ENCODE results near the gene TTBK1.

Gene TTBK1

DNA sequence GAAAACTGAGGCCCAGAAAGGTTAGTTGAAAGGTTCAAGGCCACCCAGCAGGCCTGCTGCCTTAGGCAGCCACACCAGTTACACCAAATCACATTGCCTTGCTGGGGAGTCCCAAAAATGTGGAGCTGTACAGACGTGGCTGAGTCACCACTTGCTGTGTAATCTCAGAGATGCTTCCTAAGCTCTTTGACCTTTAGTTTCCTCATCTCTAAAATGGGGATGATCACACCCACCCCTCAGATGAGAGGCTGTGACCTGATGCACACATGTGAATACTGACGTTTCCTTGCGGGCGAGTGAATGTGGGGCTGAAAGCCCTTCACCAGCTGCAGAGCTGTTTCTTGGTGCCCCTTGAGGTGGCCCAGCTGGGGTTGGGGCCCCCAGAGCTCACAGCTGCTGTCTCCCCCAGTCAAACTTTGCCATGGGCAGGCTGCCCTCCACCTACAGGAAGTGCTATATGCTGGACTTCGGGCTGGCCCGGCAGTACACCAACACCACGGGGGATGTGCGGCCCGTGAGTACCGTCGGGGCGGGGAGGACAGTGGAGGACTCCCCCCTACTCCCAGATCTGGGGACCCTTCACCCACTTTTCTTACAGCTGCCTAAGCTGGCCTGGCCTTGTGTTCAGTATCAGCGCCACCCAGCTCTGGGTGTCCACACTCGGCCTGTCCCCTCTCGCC lies 11.0 kb downstream of the TTBK1 start:
- no peak for DNase-seq (ENCODE audit: low read depth in 1 of 2, low spot score in 1 of 2)

DNA sequence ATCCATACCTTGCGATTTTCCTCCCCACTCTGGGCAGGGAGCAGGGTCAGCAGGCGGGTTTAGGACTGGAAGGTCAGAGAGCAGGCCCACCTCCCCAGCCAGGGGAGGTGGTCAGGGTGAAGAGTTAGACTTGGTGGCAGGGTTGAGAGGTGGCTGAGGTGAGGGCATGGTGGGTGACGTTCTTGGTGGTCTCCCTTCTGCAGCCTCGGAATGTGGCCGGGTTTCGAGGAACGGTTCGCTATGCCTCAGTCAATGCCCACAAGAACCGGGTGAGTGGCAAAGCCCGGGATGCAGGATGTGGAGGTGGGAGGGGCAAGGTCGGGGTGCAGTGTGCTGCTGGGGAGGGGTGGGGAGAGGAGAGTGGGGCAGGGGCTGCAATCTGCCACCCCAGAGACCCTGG lies 11.6 kb downstream of the TTBK1 start:
- DNase-seq (ENCODE audit: low read depth in 1 of 2, low spot score in 1 of 2), result no peak

DNA sequence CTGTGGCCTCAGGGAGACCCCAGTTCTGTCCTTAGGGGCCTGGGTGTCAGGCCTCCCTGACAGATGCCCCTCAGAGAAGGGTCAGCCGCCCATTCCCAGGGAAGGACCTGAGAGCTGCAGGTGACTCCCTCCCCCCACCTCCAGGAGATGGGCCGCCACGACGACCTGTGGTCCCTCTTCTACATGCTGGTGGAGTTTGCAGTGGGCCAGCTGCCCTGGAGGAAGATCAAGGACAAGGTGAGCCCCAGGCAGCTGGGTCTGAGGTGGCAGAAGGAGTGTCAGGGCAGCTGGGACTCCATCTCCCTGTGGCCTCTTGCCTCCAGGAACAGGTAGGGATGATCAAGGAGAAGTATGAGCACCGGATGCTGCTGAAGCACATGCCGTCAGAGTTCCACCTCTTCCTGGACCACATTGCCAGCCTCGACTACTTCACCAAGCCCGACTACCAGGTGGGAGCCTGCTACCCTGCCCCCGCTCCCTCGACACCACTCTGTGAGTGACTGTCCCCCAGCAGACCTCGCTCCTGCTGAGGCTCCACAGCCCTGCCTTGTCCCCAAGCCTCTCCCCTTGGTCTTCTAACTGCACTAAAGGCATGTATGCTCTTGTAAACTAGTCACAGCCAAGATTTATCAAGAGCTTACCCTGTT lies 12.2 kb downstream of the TTBK1 start:
- DNase-seq (ENCODE audit: low read depth in 1 of 2, low spot score in 1 of 2), result no peak

DNA sequence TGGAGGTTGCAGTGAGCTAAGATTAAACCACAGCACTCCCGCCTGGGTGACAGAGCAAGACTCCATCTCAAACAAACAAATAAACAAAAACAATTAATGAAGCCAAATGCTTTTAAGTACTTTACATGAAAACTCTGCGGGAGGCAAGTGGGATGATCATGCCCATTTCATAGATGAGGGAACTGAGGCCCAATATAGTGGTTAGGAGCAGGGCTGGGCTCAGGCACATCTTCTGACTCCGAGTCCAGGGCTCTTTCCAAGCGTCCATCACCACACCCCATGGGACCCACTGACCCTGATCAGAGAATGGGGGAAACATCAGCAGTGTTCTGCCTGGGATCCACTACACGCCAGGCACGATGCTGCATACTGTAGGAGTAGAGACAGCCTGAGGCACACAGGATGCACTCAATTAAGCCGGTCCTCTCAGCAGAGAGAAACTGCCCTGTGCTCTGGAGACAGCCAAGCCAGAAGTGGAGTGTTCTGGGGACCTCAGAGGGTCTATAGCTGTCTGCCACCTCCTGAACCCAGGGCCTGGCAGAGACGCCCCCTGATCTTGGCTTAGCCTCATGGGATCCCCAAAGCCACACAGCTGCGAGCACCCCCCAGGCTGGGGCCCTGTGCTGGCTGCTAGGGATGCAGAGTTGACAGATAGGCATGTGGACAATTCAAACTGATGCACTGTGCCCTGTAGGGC lies 13.5 kb downstream of the TTBK1 start:
- no peak for DNase-seq (ENCODE audit: low read depth in 1 of 2, low spot score in 1 of 2)

DNA sequence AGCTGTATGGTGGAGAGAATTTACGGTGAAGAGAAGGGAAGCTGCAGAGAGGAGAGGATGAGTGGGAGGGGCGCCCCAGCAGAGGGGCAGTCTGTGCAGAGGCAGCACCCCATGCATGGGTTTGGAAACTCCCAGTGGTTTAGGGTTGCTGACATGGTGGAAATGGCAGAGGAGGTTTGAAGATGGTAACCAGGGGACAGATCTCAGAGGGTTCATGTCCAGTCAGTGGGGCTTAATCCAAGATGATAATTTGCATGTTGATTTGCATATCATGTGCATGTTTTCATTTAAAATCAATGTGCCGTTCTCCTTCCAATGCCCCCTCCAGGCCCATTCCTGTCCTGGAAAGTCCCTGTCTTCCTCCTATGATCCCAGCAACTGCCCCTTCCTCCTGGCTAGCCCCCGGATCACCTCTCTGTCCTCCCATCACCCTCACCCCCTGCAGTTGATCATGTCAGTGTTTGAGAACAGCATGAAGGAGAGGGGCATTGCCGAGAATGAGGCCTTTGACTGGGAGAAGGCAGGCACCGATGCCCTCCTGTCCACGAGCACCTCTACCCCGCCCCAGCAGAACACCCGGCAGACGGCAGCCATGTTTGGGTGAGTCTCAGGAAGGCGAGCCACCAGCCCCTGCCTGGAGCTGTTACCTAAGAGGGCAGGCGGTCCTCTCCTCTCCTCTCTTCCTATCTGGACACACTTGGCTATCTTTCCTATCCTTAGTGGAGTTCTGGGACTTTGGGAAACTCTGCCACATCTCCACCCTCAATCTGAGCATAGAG lies 14.3 kb downstream of the TTBK1 start:
- DNase-seq (ENCODE audit: low read depth in 1 of 2, low spot score in 1 of 2), result no peak

DNA sequence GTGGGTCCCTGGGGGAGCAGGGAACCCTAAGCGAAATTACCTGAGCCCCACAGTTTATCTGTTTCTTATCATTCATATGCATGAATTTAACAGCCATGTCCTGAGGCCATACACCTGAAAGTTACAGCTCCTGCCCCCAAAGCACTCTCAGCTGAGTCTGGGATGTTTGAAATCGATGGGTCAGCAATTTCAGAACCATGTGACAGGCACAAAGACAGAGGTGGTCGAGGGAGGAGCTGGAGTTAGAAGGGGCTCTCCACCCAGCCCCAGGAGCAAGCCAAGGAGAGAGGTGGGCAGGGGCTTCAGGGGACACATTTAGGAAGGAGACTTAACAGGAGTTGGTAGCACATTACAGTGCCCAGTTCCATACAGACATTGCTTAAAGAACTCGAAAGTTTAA lies 14.9 kb downstream of the TTBK1 start:
- no peak for DNase-seq (ENCODE audit: low read depth in 1 of 2, low spot score in 1 of 2)

DNA sequence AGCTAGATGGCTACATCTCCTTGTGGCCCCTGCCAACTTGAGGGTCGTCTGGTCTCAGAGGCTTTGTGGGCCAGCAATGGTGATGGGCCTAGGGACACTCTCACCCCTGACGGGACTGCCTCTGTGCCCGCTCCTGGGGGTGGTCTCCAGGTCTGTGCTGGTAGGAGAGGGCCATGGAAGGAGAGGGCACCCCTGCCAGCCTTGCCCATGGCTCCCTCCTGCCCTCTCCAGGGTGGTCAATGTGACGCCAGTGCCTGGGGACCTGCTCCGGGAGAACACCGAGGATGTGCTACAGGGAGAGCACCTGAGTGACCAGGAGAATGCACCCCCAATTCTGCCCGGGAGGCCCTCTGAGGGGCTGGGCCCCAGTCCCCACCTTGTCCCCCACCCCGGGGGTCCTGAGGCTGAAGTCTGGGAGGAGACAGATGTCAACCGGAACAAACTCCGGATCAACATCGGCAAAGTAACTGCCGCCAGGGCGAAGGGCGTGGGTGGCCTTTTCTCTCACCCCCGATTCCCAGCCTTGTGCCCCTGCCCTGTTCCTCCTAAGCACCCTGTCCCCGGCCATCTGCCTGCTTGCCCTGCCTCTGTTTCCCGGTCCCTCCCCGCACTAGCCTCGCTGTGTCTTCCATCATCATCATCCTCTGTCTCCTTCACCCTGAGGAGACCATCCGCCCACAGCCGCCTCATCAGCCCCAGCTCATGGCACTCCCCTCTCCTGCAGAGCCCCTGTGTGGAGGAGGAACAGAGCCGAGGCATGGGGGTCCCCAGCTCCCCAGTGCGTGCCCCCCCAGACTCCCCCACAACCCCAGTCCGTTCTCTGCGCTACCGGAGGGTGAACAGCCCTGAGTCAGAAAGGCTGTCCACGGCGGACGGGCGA lies 15.8 kb downstream of the TTBK1 start:
- no peak for DNase-seq (ENCODE audit: low read depth in 1 of 2, low spot score in 1 of 2)

DNA sequence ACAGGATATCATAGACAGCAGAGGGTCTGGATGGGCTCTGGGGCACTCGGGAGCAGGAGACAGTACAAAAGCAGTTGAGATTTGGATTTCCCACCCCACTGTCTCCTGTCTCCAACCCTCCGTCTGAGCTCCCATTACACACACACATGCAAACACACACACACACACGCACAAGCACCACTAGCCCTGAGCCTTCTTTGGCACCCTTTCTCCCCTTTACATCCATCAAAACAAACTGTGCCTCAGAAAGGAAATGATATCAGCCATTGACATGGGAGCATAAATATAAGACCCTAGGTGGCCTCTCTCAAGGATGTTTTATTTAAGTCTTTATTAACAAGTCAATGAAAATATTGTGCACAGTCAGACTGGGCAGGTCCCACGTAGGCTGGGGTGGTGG lies 17.5 kb downstream of the TTBK1 start:
- no peak for DNase-seq (ENCODE audit: low read depth in 1 of 2, low spot score in 1 of 2)

DNA sequence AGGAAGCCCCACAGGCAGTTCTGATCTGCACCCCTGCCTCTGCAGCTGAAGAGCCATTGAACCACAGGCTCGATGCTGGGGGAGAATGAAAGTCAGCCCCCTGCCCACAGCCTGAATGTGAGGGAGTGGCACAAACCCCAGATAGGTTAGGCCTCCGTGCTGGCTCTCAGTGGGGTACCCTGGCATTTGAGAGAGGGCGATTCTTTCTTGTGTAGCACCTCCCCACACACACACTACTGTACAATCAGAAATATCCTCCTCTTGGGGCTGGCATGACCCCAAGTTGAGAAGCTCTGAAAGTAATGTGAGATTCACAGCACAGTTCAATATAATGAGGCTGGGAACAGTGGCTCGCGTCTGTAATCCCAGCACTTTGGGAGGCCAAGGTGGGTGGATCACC lies 17.9 kb downstream of the TTBK1 start:
- DNase-seq (ENCODE audit: low read depth in 1 of 2, low spot score in 1 of 2), result no peak

DNA sequence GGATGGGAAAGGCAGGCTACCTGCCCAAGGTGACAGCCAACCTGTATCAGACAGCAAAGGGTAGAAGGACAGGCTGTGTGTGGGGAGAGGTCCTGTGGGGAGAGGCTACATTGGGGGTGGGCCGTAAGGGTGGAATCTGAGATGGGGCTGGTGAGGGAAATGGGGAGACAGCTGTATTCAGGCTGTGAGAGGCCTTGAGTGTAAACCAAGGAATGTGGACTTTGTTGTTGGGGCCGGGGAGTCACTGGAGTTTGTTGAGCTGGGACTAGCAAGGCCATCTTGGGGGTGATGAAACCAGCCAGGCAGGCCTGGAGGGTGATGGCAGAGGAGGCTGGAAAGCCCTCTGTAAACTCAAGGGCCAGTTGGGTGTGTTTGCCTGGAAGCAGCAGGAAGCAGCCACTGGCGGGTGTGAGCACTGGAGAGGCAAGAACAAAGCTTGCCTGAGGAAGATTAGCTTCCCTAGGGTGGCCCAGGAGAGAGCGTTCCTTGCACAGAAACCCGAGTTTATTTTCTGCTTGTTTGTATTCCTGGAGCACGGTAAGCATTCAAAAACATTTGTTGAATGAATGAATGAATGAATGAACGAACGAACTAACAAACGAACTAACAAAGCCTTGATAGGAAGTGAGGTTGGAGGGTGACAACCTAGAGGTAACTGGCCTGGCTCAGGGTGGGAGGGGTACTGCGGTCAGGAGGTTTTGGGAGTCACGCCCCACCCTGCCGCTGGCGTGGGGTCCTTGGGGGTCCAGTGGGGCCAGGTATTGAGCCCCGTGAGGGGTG lies 18.9 kb downstream of the TTBK1 start:
- DNase-seq (ENCODE audit: low read depth in 1 of 2, low spot score in 1 of 2), result no peak

DNA sequence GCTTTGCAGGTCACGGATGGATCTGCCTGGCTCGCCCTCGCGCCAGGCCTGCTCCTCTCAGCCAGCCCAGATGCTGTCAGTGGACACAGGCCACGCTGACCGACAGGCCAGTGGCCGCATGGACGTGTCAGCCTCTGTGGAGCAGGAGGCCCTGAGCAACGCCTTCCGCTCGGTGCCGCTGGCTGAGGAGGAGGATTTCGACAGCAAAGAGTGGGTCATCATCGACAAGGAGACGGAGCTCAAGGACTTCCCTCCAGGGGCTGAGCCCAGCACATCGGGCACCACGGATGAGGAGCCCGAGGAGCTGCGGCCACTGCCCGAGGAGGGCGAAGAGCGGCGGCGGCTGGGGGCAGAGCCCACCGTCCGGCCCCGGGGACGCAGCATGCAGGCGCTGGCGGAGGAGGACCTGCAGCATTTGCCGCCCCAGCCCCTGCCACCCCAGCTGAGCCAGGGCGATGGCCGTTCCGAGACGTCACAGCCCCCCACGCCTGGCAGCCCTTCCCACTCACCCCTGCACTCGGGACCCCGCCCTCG lies 19.6 kb downstream of the TTBK1 start:
- no peak for DNase-seq (ENCODE audit: low read depth in 1 of 2, low spot score in 1 of 2)

DNA sequence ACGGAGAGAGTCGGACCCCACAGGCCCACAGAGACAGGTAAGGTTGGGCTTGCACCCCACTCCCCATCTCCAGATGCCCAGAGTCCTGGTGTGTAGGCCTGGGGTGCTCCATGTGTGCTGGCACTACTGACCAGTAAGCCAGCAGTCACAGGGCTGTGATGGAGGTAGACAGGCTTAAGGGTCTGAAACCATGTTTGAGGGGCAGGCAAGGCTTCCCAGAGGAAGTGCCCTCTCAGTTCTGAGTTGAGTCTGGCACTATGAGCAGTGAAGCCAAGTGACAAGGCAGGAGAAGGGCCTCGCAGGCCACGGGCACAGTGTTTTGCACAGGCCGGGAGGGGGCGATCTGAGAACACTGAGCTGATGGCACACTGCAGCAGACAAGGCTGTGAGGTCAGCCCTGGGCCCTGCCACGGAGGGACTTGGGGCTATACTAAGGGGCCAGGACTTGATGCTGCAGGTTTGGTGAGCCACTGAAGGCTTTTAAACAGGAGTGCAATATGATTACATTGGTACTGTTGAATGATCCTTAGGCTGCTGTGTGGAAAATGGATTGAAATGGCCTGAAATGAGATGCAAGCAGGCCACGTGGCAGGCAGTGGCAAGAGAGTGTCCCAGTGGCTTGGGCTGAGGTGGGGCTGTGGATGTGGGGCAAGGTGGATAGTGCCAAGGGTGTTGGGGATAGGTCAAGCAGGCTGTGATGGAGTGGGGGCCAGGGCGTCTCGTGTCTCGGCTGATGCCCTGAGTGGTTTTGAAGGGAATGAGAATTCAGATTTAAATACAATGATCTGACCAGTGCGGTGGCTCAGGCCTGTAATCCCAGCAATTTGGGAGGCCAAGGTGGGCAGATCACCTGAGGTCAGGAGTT lies 20.3 kb downstream of the TTBK1 start:
- peak; percentile 55 to 57 for DNase-seq (ENCODE audit: low read depth in 1 of 2, low spot score in 1 of 2)

DNA sequence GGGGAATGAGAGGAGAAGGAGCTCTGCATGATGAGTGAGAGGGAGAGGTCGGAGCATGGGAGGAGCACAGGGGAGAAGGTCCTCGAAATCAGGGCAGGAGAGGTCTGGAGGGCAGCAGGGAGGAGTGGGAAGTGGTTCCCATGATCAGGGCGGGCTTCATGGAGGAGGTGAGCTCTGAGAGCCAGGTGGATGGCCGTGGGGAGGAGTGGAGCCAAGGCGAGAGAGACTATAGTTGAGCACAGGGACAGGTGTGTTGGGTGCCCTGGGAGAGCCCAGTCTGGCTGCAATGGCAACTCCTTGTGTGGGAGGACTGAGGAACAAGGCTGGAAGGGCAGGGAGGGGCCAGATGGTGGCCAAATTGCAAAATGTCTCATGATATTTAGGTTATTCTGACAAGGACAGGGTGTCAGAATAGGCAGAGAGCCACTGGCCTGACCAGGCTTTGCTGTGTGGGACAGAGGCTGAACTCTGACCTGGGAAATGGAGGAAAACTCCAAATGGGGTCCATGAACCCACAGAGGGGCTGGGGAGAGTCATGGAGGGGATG lies 21.4 kb downstream of the TTBK1 start:
- no peak for DNase-seq (ENCODE audit: low read depth in 1 of 2, low spot score in 1 of 2)

DNA sequence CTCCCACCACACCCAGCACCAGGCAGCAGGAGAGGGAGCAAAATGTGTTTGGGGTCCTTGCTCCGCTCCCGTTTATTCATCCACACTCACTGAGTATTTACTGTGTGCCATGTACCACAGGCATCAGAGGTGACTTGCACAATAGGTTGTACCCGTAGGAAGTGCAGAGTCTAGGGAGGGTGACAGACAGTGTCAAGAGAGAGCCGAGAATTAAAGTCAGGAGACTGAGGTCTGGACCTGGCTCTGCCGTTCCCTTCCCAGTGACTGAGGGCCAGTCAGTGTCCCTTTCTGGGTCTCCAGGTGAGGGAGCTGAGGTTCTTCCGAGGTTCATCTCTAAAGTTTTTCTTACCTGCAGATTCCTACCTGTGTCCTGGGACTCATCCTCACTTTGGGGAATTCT lies 22.3 kb downstream of the TTBK1 start:
- no peak for DNase-seq (ENCODE audit: low read depth in 1 of 2, low spot score in 1 of 2)

DNA sequence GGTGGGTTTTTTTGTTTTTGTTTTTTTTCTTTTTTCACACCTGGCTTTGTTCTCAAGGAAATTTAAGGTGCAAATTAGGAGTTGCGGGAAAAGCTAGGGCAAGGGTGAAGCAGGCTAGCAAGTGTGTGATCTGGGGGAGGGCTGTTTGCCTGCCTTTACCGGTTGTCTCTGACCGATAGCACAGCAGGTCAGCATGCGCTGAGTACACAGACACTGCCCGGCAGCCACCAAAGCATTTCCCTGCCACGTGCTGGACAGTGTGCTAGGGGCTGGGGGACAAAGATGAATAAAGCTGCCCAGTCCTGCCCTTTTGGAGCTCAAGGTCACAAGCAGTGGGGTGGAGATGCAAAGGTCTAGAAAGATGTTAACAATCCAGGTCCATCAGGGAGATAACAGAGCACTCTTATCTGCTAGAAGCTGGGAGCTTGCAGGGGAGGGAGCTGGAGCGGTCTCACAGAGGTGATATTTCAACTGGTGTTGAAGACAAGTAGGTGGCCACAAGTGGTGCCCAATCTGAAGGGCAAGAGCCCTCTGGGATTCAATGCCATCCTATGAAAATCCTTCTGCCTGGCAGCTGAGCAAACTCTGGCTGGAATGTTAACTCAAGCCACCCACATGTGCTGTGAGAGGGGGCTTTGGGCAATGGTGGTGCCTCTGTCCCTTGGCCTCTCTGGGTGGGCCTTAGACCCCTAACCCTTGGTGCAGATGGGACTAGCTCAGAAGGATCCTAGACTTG lies 24.5 kb downstream of the TTBK1 start:
- DNase-seq (ENCODE audit: low read depth in 1 of 2, low spot score in 1 of 2), result no peak

DNA sequence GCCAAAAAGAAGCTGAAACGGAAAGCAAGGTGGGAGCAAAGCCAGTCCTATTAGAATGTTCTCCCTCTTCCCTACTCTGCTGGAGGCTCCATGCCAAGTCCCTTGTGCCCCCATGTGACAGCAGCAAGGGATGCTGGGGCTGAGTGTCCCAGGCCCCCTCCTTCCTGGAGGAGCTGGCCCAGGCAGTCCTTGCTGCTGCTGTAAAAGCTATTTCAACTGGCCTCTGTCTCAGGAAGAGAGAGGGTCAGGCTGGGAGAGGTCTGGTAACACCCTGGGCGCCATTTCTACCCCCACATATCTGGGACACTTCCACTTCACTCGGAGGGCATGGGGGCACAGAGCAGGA lies 25.0 kb downstream of the TTBK1 start:
- no peak for DNase-seq (ENCODE audit: low read depth in 1 of 2, low spot score in 1 of 2)

DNA sequence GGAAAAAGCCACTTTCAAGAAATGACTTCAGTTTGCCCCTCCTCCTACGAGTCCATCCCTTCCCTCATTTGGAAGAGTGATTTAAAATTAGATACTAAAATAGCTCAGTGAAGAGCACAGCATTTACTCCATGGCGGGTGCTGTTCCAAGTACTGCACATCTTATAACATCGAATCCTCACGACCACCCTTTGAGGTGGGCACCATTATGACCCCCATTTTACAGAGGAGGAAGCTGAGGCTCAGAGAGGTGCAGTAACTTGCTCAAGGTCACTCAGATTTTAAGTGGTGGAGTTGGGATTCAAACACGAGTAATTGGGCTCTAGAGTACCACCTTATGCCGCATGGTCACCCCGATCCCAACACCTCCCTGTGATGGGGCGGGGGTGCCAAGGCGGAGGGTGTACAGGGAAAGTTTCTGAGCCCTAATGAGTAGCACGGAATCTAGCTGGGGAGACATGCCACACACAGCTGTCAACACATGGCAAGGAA lies 25.5 kb downstream of the TTBK1 start:
- DNase-seq (ENCODE audit: low read depth in 1 of 2, low spot score in 1 of 2), result no peak
